GM11168 (cell line): ENCODE measurements around the gene USP48.

Experiments
- in situ Hi-C: fragments of 300-500 bp; cut with MboI; formaldehyde crosslinking; loops from one replicate; pipeline ENCODE4 v1.12.0; 2022; ENCODE audit warnings: low sequenced_read_pairs; ENCODE audit not compliant: unreplicated experiment

Gene USP48

DNA sequence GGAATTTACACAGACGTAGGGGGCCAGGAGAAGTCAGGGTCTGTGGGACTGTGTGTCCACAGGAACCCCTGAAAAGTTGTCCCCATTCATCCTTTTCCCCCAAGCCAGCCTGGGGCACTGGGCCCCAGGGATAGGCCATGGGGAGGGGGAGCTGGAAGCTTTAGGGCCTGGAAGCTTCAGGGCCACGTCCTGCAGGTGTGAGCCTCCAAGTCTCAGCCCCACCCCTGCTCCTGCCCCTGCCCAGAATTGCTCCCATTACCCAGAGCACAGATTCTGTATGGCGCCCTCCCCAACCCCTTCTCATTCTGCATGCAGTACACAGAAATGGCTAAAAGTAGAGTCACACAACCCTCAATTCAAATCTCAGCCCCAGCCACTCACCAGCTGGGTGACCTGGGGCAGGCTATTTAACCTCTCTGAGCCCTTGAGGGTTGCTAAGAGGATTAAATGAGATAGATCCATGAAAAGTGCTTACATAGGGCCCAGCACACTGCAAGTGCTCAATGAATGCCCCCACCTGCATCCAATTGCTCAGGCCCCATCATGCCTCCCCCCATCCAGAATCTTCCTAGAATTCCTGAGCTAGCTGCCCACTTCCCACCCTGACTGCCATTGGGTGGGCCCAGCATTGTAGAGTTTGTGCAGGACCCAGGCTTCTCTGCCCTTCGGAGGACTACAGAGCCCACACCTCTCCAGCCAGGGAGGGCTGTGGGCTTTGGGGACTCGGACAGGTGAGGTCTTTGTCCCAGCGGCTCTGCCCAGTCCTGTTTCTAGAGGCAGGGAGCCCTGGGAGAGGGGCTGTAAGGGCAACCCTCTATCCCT lies 120.3 kb downstream of the USP48 start:
- in situ Hi-C loops = loop anchor here (10.0 kb wide), 1 partner anchor 302 kb away; no protein-coding TSS in a partner anchor

DNA sequence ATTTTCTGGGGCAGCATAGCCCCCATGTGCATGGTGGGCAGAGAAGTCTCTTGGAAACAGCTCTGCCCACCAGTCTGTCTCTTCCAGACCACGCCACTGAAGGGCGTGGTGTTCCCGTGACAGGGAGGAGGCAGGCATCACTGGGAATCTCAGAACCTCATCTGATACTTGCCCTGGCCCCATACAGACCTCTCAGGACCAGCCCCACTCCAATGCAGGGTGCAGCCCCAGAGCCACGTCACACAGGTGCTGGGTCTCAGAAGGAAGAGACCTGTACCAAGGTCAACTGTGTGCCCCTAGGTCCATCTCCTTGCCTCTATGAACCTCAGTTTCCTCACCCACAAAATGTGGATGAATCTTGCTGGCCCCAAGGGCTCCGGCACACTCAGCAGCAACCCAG lies 121.1 kb downstream of the USP48 start:
- in situ Hi-C loops = loop anchor here (10.0 kb wide), 1 partner anchor 303 kb away; no protein-coding TSS in a partner anchor

DNA sequence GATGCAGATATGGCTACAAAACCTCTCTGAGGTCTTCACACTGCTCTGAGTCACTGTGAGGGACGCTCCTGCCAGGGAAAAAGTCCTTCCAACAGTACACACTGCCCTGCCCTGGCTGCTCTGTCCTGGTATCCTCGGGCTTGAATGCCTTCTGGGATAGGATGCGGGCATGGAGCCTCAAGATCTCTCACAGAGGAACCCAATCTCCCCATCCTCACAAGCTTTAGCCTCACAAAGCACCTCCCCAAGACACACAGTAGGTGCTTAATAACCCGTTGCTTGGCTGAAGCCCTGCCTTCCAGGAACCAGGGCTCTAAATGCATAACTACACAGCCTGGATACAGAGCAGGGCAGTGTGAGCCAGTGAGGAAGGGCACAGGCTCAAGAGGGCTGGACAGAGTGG lies 123.0 kb downstream of the USP48 start:
- in situ Hi-C loops = loop anchor here (10.0 kb wide), 1 partner anchor 305 kb away; no protein-coding TSS in a partner anchor

DNA sequence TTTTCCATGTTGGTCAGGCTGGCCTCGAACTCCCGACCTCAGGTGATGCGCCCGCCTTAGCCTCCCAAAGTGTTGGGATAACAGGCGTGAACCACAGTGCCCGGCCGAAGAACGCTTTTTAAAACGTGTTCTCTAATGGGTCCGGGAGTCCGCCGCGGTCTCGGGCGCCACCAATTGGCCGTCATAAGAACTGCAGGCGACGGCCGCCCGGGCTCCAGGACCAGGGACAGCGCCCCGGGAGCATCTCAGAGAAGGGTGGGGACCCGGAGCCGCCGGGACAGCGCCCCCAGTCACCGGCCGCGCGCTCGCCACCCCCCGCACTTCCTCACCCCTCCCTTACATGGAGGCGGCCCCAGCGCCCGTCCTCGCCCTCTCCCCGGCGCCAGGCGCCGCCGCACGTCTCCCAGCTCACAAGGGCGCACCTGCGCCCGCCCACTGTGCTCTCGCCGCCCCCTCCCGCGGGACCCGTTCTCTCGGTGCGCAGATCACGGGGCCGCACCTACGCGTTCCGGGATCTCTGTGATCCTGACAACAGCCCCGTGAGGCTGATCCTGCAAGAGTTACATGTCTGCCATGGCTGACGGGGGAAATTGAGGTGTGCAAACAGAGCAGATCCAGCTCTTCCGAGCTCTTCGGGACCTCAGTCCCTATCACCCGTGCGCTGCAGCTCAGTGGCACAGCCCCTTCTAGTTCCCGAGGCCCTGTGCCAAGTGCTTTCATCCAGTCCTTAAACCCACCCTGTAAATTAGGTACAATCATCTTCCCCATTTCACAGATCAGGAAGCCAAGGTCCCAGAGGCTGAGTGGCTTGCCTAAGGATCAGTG lies 123.6 kb downstream of the USP48 start:
- in situ Hi-C loops = no loop called here

DNA sequence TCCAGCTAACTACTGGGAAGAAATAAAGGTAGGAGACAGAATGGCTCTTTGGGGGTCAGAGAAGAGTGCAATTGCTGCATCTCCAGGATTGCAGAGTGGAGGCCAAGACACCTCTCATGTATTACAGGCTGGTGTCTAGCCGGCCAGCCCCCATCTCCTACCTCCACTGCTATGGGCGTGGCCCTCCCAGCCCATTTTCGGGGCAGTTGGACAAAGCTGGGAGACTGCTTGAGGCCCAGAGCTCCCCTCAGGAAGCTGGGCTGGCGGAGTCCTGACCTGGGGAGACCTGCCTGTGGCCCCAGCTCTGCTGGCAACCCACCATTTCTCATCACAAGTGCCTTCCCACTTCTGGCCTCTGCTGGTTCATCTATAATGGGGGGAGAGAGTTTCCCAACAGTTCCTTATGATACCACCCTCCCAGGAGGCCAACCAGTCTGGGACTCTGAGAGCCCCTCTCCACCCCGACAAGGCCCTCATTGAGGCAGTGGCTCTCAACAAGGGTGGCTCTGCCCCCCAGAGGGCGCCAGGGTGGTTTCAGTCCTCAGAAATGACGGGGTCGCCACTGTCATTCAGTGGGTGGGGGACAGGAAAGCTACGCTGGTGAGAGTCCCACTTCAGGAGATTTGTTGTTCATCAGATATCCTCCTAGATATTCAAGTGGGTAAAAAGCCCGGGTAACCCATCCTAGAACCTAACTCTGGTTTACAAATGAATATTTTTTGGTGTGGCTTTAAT lies 125.3 kb downstream of the USP48 start:
- in situ Hi-C loops = no loop called here

DNA sequence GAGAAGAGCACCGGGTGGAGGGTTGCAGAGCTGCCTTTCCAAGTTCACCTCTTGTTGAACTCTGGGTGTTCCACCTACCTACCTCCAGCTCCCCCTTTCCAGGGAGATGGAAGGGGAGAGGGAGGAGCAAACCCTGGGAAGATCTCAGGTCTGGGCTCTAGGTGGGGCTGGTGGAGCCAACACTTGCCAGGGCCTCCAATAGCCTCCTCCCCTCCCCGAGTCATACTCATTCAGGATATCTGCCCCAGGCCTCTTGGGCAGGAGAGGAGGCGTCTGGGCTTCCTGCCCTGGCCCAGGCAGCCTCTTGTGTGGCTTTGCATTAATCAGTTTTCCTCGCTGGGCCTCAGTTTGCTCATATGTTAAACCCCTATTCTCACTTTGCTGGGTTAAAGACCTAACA lies 127.2 kb downstream of the USP48 start:
- in situ Hi-C loops = no loop called here

DNA sequence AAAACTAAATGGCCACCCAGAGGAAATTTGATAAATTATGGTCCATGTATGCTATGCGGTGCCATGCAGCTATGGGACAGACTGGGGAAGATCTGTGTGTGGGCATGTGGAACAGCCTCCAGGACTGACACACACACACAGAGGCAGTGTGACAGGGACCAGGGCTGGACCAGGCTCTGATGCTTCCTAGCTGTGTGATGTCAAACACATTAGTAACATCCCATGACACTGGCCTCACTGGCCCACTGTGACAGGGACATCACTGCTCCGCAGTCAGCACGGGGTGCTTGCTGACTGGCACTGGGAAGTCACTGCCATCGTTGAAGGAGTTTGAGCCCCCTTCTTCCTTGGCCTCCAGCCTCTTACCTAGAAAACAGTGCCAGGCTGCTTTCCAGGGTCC lies 127.7 kb downstream of the USP48 start:
- in situ Hi-C loops = no loop called here

DNA sequence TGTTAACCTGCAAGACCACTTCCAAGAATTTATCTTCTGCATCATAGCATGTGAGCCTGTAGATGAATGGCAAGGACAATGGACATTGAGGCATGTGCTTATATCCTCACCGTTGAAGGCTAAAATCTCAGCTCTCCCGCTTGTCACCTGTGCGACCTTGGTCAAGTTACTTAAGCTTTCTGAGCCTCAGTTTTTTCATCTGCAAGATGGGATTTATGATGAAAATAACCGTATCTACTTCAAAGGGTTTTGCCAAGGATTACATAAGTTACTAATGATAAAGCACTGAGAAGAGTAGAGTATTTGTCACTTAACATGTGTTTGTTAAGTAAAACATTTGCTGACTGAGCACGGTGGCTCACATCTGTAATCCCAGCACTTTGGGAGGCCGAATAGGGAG lies 128.7 kb downstream of the USP48 start:
- in situ Hi-C loops = no loop called here

DNA sequence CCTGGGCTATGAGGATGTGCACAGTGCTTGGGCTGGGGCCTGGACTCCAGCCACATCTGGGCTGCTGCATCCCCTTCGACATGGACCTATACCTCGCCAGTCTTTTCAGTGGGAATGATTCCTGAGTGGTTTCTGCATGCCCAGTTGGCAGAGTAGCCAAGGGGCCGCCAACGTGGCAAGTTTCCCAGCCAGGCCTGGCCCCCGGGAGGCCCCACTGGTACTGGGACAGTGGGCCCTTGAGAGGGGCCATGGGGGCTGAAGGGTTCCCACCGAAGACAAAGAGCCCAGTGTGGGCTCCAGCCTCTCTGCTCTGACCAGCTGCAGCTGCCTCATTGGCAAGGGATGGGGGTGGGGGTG lies 129.2 kb downstream of the USP48 start:
- in situ Hi-C loops = no loop called here

DNA sequence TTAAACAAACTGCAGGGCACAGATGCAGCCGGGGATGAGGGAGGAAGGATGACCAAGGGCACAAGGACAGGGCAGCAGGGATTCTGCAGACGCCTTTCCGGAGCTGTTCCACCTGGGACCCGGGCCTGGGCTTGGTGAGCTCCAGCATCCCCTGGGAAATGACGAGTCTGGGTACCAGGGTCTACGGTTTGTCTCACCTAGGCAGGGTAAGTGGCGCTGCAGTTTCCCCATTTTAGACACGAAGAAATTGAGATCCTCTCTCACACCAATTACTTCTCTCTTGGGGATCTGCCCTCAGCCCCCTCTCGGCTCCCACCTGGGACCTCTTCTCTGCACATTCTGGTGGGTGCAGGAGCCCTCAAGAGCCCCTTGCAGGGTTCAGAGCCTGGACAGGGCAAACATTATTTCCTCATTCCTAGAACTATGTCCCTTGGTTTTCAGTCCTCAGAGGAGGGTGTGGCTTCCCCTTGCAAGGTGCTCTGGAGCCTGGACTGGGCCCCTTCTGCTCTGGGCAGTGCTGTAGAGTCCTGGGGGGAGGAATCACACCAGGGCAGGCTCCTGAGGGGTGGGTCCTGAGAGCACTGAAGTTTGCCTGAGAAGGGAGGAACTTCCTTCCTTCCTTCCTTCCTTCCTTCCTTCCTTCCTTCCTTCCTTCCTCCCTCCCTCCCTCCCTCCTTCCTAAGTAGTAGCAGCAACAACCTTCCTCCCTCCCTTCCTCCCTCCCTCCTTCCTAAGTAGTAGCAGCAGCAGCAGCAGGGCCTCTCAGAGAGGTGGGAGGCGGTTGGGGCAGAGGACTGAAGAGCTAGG lies 129.8 kb downstream of the USP48 start:
- in situ Hi-C loops = no loop called here

DNA sequence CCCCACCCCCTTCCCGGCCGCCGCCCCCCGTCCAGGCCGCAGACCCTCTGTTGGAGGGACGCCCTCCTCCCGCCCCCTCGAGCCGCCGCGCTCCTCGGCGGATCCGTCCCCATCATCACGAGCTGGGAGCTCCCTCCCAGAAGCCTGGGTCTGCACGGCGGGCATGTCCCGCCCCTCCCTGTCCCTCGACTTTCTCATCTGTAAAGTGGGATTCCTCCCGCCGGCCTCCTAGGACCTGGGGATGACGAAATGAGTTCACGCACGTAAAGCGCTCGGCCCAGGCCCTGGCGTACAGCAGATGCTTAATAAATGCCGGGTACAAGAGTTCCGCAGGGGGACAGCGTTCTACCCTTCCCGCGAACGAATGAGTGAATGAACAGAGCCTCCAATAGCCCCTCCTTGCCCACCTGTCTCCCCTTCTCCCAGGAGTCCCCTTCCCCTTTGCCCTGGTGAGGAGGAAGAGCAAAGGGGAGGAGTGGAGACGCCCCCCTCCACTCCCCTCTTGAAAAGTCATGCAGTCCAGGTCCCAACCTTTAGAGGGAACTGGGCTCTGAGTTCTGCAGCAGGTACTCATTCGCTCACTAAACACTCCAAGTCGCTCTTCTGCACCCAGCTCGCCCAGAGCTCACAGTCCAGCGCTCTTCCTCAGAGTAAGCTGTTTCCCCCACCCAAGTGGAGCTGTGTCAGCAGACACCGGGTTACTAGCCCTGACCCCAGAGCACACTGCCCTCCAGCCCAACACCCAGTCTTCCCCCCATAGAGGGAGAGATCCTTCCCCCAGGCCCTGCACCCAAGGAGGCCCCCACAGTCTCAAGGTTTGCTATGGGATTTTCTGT lies 130.6 kb downstream of the USP48 start:
- in situ Hi-C loops = no loop called here

DNA sequence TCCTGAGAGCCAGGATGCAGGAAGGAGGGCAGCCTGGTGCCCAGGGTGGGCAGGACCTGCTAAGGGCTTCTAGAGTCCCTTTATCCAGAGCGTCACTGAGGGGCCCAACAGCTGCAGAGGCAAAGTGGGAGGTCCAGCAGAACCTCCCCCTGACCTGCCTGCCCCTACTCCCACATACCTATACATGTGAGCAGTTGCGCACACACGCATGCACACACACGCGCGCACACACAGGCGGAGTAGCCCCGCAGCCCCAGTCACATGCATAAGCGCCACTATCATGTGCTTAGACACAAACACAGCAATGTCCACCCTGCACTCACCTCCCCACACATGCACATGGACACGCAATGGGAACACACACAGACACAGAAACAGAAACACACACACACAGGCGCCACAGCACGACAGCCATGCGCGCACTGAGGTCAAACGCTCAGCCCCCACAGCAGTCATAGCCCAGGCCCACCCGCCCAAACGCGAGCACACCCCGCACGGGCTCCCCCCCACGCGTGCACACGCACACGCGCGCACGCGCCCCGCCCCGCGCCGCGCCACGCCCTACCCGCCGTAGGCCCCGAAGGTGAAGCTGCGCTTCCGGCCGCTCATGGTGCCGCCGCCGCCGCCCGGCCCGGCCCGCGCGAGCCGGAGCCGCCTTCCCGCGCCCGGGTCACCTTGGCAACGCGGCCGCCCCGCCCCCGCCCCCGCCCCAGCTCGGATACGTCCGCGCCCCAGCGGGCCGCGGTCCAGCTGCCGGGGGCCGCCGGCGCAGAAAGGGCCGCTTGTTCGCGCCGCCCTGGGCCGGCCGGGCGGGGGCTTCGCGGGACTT lies 131.5 kb downstream of the USP48 start:
- in situ Hi-C loops = no loop called here

DNA sequence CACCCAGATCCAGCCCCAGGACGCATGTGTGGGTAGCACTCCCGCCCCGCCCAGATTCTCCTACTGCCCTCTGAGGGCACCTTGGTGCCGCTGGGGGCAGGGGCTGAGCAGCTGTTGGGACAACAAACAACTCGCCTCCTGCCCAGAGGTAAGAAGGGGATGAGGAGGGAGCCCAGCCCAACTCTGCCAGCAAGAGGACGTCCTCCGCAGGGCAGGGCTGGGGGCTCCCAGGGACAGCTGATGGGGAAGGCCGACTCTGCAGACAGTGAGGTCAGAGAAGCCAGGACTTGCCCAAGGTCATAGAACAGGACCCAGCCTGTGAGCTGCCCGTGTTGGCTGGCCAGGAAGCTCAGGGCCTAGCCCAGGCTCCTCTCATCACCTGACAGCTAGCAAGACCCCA lies 132.5 kb downstream of the USP48 start:
- in situ Hi-C loops = no loop called here

DNA sequence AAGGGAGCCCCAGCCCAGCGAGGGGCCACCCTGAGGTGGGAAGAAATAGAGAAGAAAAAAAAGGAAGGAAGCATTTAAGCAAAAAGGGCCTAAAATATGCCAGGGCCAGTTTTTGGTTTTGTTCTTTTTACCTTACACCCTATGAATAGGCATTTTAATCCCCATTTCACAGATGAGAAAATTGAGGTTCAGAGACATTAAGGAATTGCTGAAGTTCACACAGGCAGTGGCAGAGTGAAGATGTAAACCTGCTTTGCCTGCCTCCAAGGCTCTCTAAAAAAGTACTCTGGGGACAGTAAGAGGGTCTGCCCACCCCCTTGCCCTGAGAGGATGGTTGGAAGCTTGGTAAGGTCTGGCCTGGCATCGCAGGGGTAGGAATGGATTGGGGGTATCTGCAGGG lies 133.6 kb downstream of the USP48 start:
- in situ Hi-C loops = loop anchor here (25.0 kb wide), 1 partner anchor 412 kb away; no protein-coding TSS in a partner anchor

DNA sequence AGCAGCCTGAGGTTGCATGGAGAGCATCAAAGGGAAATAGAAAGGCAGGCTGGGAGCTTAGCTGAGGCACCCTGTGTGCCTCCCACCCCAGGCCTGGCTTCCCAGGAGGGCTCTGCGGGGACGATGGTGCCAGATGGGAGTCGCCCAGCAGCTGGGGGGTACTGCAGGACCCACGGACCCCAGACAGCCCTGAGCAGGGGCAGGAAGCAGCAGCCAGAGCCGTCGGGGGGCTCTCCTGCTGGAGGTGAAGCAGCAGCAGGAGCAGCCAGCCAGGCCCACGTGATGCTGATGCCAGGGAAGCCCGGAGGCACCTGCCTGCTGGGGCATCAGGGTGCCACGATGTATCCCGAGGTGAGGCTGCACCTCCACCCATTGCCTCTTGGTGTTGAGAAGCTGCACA lies 134.2 kb downstream of the USP48 start:
- in situ Hi-C loops = loop anchor here (25.0 kb wide), 1 partner anchor 411 kb away; no protein-coding TSS in a partner anchor

DNA sequence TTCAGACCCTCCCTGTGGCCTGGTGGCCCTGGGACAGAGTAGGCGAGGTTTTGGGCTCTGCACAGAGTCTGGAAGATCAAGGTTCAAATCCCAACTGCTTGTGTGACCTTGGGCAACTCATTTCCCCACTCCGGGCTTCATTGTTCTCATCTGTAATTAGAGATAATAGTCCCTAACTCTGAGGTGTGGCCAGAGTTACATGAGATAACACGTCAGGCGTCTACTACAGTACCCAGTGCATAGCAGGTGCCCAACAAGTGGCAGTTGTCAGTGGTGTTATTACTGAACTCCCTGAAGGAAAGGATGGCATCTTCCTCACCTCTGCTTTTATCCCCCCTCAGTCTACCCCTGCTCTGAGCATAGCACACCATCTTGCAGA lies 134.6 kb downstream of the USP48 start:
- in situ Hi-C loops = loop anchor here (25.0 kb wide), 1 partner anchor 411 kb away; no protein-coding TSS in a partner anchor

DNA sequence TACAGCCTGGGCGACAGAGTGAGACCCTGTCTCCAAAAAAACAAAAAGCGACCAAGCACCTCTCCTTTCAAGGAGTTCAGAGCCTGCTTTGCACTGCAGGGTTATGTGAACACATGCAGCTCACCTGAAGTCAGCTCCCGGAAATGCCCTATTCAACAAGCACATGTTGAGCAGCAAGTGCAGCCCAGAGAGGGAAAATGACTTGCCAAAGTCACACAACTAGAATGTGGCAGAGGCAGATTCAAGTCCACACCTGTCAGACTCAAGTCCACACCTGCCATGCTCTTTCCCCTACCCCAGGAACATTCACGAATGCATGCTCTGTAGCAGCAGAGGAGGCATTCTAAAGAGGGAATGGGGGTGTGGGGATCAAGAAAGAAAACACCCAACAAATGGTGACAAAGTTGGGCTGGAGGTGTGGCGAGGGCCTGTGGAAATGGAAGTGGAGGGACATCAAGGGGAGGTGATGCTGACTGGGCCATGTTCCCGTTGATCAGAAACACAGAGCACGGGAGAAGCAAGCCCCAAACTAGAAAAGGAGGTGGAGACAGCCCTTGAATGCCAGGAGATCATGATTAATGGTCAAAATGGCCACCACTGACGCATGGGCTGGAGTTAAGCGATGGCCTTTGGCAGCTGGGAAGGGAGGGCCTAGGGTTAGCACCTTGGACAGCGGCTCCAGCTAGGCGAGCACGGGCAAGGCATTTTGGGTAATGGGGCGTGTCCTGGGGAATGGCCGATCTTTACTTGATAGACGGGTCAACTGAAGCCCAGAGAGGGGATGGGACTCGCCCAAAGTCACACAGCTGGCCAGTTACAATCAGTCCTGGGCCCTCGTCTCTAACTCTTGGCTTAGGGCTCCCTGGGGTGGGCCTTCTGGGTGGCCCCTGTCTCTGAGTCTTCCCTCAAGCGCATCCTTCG lies 135.3 kb downstream of the USP48 start:
- in situ Hi-C loops = loop anchor here (25.0 kb wide), 1 partner anchor 410 kb away; no protein-coding TSS in a partner anchor
